HUES64 (cell line): Measurements from ENCODE around the gene PRMT7. TPM values are rescaled to one million over a fixed set of nuclear protein-coding genes. Genes with fewer than 3 reads are reported as not detected.
A peak's percentile ranks its signal among the peaks of the same experiment; 100 is the strongest.

Source experiments
- H3K27ac ChIP-seq: 2 replicates; pipeline ENCODE4 v1.7.0; 2013; ENCODE audit warnings: low read depth, low read length, inconsistent platforms
- H3K27me3 ChIP-seq: 2 replicates; pipeline ENCODE4 v1.6.1; 2013; ENCODE audit warnings: mild to moderate bottlenecking, low read length; ENCODE audit not compliant: insufficient read depth
- H3K36me3 ChIP-seq: 2 replicates; pipeline ENCODE4 v1.6.1; 2013; ENCODE audit warnings: mild to moderate bottlenecking, low read length; ENCODE audit not compliant: insufficient read depth
- H3K4me1 ChIP-seq: 2 replicates; pipeline ENCODE4 v1.6.1; 2013; ENCODE audit warnings: mild to moderate bottlenecking, low read length, moderate library complexity; ENCODE audit not compliant: insufficient read depth
- H3K4me3 ChIP-seq: 2 replicates; pipeline ENCODE4 v1.5.1; 2013; ENCODE audit warnings: mild to moderate bottlenecking, low read length, moderate library complexity
- H3K9ac ChIP-seq: 2 replicates; pipeline ENCODE4 v1.6.1; 2013; ENCODE audit warnings: mild to moderate bottlenecking, low read depth, low read length
- H3K9me3 ChIP-seq: 2 replicates; pipeline ENCODE4 v1.6.1; 2013; ENCODE audit warnings: low read depth, low read length; ENCODE audit not compliant: insufficient read depth
- WGBS: fragments of 150-250, 120-280 bp; methylation state at CpG from one replicate; pipeline ENCODE4 v1.1.7; 2013; ENCODE audit warnings: missing lambda C conversion rate; 5-methylcytosine and 5-hydroxymethylcytosine counted together
- polyA plus RNA-seq, 2 experiments: library from polyadenylated mRNA; stranded (reverse); fragments of 50-300 nt; gene quantifications; one replicate each; pipeline ENCODE4 v1.2.3, GENCODE V29; 2013

PRMT7 gene
- 38.6 TPM for polyA plus RNA-seq (2013, experiment 1 of 2)
- 35.2 TPM for polyA plus RNA-seq (2013, experiment 2 of 2)

DNA sequence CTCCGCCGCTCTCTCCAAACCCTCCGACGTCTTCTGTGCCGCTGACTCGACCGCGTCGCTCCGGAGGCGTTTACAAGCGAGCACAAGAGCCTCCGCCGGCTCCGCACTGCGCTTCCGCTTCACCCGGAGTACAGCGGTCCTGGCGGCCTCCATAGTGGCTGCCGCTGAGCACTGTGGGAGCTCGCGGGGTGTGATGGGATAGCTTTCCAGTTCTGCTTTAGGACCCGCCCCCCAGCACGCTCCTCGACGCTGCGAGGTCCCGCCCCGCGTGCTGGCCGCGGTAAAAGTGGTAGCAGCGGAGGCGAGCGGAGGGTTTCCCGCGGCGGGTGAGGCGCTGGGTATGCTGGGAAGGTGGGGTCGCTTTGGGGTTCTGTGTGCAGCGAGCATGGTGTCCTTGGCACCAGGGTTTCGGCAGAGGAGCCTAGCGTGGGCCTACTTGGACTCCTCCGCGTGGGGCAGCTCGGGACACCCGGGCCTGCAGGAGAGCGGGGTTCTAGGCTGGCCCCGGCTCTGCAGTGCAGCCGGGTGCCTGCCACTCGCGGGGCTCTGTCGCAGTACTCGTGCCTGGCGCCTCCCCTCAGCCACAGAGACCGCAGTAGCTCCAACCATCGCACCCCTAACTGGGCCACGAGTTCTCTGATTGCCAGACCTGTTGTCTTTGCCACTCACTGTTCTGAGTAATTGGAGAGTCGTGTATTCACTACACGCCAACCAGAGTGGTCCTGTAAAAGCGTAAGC, at the start of gene PRMT7, which contains the start of gene SLC7A6OS:
Gene PRMT7 (plus strand): TSS at position 246 of the 738 bp plus-strand sequence. CDS start 4,961 bp downstream, outside the sequence.
Gene SLC7A6OS (minus strand): TSS at position 173 of the 738 bp plus-strand sequence. CDS start 20 bp downstream, at position 153.
- H3K4me3 ChIP-seq, result peak within 1 kb of the TSS; percentile 96
- no peaks in the 10 kb centered on the region for H3K27me3 ChIP-seq
- no peaks in the 10 kb centered on the region for H3K9me3 ChIP-seq
- peak within 1 kb of the TSS; percentile 86 for H3K27ac ChIP-seq
- peak within 1 kb of the TSS; percentile 93 for H3K9ac ChIP-seq
- H3K4me1 ChIP-seq, result peaks cover 5% of the 10 kb centered on the region
- WGBS, result 1% methylated on average over 62 of the region's 62 CpGs
- peaks cover 49% of the 10 kb centered on the region for H3K36me3 ChIP-seq

GRCh38 chr16:68263559-68264127, 47.2 kb upstream of the PRMT7 start:
- peak overlapping the region; percentile 91 for H3K9ac ChIP-seq
- H3K27ac ChIP-seq, result no peak overlapping the region
- H3K9me3 ChIP-seq, result no peaks in the 10 kb centered on the region
- 48% methylated on average over 11 of the region's 11 CpGs for WGBS
- H3K4me3 ChIP-seq, result peak overlapping the region; percentile 85
- peaks cover 17% of the 10 kb centered on the region for H3K4me1 ChIP-seq
- no peaks in the 10 kb centered on the region for H3K36me3 ChIP-seq
- H3K27me3 ChIP-seq, result peaks cover 12% of the 10 kb centered on the region; the same call in 1 of the 2 replicates

DNA sequence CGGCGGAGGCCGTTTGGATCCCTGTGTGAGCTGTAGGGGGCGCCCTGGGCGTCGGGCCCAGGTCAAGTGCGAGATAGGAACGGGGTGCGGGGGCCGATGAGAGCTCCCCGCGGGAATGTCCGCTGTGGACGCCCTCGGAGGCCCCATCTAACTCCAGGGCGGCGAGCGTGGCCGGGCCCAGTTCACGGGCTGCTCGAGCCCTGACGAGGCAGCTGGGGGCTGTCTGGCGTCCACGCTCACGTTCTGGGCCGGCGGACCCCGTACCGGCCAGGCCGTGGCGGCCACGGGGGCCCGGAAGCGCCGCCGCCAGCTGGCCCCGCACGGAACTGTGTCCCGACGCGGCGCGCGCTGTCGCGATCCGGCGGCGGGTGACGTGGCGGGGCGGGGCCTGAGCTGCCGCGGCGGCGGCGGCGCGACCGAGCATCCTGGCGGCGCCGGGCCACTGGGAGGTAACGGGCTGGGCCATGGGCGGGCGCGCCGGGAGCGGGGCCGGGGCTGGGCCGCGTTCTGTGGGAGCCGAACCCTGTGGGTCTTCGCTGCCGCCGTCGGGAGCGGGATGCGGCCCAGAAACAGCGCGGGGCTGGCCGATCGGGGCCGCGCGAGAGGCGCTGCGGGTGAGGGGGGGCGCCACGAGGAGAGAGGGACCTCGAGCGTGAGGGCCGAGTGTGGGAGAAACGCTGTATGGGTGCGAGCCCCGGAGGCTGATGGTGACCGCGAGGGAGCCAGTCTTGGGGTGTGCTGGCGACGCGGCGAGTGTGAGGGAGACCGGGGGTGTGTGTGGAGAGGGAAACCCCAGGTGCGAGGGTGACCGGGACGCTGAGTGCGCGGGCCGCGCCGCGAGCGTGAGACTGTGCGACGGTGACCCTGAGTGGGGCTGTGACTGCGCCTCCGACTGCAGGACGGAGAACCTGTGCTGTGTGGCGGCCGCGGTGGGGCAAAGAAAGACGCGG, 46.4 kb upstream of the PRMT7 start, which contains the start of gene SLC7A6:
Gene SLC7A6 (plus strand): TSS at position 399 of the 950 bp plus-strand sequence. CDS start 10,201 bp downstream, outside the sequence.
- H3K27me3 ChIP-seq, result peaks cover 12% of the 10 kb centered on the region; the same call in 1 of the 2 replicates
- H3K9ac ChIP-seq, result peak within 1 kb of the TSS; percentile 91
- no peaks in the 10 kb centered on the region for H3K36me3 ChIP-seq
- H3K4me1 ChIP-seq, result peaks cover 17% of the 10 kb centered on the region
- H3K9me3 ChIP-seq, result no peaks in the 10 kb centered on the region
- H3K27ac ChIP-seq, result peak within 1 kb of the TSS; percentile 39; the same call in 1 of the 2 replicates
- H3K4me3 ChIP-seq, result peak within 1 kb of the TSS; percentile 85
- WGBS, result under 1% methylated on average over 123 of the region's 123 CpGs

DNA sequence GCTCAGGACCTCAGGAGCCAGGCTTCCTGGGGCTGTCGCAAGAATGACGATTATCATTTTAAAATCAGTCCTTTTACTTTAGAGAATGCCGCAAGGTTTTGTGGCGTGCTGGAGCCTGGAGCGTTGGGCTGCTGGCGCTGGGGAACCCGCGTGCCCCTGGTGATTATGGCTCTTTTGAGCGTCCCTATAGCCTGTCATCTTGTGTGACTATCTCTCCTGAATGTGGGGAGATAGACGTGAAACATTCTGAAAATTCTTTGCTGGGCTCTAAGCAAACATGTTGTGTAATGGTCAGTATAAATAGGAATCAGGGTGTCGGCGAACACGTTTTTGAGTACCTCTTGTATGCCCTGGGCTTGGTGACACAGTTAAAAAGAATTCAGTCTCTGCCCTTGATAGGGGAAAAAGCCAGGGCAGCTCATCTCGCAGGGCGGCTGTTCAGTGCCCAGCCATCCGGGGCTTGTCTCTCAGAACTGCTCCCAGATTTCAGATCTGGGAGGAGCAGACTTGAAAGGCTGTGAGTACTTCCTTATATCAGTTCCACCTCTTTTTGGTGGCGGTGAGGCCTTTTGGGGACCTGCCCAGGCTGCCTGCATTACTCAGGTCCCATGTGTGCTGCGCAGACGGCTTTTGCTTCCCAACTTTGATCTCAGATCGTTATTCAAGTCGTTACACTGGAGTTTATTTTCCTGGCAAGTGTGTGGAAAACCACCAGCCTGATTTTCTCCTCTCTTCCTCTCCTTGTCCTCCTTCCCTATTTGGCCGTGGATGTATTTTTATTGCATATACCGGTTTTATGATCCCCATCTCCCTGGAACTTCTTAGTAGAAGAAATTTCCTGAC, 45.5 kb upstream of the PRMT7 start:
- H3K9me3 ChIP-seq, result no peaks in the 10 kb centered on the region
- peak overlapping the region; percentile 39; the same call in 1 of the 2 replicates for H3K27ac ChIP-seq
- peaks cover 17% of the 10 kb centered on the region for H3K4me1 ChIP-seq
- peak overlapping the region; percentile 85 for H3K4me3 ChIP-seq
- WGBS, result 14% methylated on average over 22 of the region's 23 CpGs
- no peaks in the 10 kb centered on the region for H3K36me3 ChIP-seq
- peaks cover 12% of the 10 kb centered on the region; the same call in 1 of the 2 replicates for H3K27me3 ChIP-seq
- H3K9ac ChIP-seq, result peak overlapping the region; percentile 91

GRCh38 chr16:68267612-68268405, 43.0 kb upstream of the PRMT7 start:
- peaks cover 12% of the 10 kb centered on the region; the same call in 1 of the 2 replicates for H3K27me3 ChIP-seq
- H3K36me3 ChIP-seq, result no peaks in the 10 kb centered on the region
- WGBS, result 38% methylated on average over 4 of the region's 6 CpGs
- H3K9ac ChIP-seq, result no peak overlapping the region
- H3K27ac ChIP-seq, result peak overlapping the region; percentile 3; the same call in 1 of the 2 replicates
- H3K9me3 ChIP-seq, result no peaks in the 10 kb centered on the region
- peak overlapping the region; percentile 24 for H3K4me3 ChIP-seq
- peaks cover 17% of the 10 kb centered on the region for H3K4me1 ChIP-seq

DNA sequence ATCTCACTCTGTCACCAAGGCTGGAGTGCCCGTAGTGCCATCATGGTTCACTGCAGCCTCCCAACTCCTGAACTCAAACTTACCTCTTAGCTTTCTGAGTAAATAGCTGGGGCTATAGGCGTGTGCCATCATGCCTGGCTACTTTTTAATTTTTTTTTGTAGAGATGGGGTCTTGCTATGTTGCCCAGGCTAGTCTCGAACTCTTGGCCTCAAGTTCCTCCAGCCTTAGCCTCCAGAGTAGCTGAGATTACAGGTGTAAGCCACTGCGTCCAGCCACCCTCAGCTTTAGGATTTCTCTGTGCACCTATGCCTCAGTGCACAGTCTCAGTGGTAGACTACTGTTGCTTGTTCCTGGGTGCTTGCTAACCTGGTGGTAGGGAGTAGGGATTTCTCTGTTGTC, 41.0 kb upstream of the PRMT7 start:
- no peaks in the 10 kb centered on the region for H3K9me3 ChIP-seq
- no peak overlapping the region for H3K9ac ChIP-seq
- WGBS, result 92% methylated on average over 4 of the region's 4 CpGs
- no peak overlapping the region for H3K4me3 ChIP-seq
- H3K27me3 ChIP-seq, result peaks cover 6% of the 10 kb centered on the region; the same call in 1 of the 2 replicates
- no peak overlapping the region for H3K27ac ChIP-seq
- H3K4me1 ChIP-seq, result peaks cover 17% of the 10 kb centered on the region
- peaks cover 13% of the 10 kb centered on the region for H3K36me3 ChIP-seq

- H3K4me1 ChIP-seq, result peaks cover 17% of the 10 kb centered on the region
- H3K27me3 ChIP-seq, result peaks cover 3% of the 10 kb centered on the region; the same call in 1 of the 2 replicates
- no peak overlapping the region for H3K9ac ChIP-seq
- 67% methylated on average over 1 of the region's 1 CpG for WGBS
- no peak overlapping the region for H3K27ac ChIP-seq
- H3K4me3 ChIP-seq, result no peak overlapping the region
- H3K9me3 ChIP-seq, result no peaks in the 10 kb centered on the region
- peaks cover 18% of the 10 kb centered on the region for H3K36me3 ChIP-seq
These were observed 40.5 kb upstream of the PRMT7 start for GRCh38 chr16:68270353-68270752.

GRCh38 chr16:68272507-68273209, 38.2 kb upstream of the PRMT7 start:
- Histone ChIP-seq H3K4me1 (peaks cover 9% of the 10 kb centered on the region), H3K9me3 (no peaks in the 10 kb centered on the region), H3K4me3 (no peak overlapping the region), H3K36me3 (peaks cover 21% of the 10 kb centered on the region), H3K9ac (no peak overlapping the region), H3K27ac (no peak overlapping the region), H3K27me3 (no peaks in the 10 kb centered on the region)
- WGBS, result 87% methylated on average over 4 of the region's 4 CpGs

- no peaks in the 10 kb centered on the region for H3K27me3 ChIP-seq
- no peaks in the 10 kb centered on the region for H3K9me3 ChIP-seq
- peaks cover 21% of the 10 kb centered on the region for H3K36me3 ChIP-seq
- H3K4me3 ChIP-seq, result no peak overlapping the region
- H3K9ac ChIP-seq, result no peak overlapping the region
- WGBS, result 97% methylated on average over 5 of the region's 5 CpGs
- H3K27ac ChIP-seq, result no peak overlapping the region
- peaks cover under 1% of the 10 kb centered on the region for H3K4me1 ChIP-seq
These were observed 37.4 kb upstream of the PRMT7 start for GRCh38 chr16:68273459-68273858.
